Measurements from ENCODE around the gene NELFB.

The NELFB gene

GRCh38 chr9:137311171-137311985 lies 56.3 kb downstream of the NELFB start:
- no peak overlapping the region for H3K4me3 ChIP-seq (ENCODE audit: low read length)
- no peak for DNase-seq (ENCODE audit: low read depth)
- TF ChIP-seq, protein P1, sequence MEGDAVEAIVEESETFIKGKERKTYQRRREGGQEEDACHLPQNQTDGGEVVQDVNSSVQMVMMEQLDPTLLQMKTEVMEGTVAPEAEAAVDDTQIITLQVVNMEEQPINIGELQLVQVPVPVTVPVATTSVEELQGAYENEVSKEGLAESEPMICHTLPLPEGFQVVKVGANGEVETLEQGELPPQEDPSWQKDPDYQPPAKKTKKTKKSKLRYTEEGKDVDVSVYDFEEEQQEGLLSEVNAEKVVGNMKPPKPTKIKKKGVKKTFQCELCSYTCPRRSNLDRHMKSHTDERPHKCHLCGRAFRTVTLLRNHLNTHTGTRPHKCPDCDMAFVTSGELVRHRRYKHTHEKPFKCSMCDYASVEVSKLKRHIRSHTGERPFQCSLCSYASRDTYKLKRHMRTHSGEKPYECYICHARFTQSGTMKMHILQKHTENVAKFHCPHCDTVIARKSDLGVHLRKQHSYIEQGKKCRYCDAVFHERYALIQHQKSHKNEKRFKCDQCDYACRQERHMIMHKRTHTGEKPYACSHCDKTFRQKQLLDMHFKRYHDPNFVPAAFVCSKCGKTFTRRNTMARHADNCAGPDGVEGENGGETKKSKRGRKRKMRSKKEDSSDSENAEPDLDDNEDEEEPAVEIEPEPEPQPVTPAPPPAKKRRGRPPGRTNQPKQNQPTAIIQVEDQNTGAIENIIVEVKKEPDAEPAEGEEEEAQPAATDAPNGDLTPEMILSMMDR (conservative IDR thresholded peaks at IDR 0.05; ENCODE audit: low read length): no peak

GRCh38 chr9:137311986-137312851 lies 57.1 kb downstream of the NELFB start:
- DNase-seq (ENCODE audit: low read depth): no peak
- TF ChIP-seq, protein P1 (conservative IDR thresholded peaks at IDR 0.05; ENCODE audit: low read length): no peak
- H3K4me3 ChIP-seq (ENCODE audit: low read length): no peak overlapping the region

DNA sequence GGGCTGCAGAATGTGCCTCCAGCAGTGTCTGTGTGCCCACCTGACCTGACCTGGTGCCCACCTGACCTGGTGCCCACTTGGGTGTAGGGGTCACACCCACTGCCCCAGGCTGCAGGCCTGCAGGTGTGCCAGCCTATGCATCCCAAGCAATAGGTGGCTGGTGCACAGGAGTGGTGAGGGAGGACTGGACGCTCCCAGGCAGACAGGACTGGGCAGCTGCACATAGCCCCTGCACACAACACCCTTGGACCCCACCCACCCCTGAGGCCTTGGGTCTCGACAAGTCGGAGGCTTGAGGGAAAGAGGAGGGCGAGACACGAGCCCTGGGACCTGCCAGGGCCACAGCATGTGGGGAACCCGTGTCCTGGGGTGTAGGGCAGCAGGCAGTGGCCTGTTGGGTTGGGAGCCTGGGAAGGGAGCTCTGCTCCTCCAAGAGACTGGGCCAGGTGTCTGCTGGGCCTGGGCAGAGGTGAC lies 57.8 kb downstream of the NELFB start:
- no peak for DNase-seq (ENCODE audit: low read depth)

DNA sequence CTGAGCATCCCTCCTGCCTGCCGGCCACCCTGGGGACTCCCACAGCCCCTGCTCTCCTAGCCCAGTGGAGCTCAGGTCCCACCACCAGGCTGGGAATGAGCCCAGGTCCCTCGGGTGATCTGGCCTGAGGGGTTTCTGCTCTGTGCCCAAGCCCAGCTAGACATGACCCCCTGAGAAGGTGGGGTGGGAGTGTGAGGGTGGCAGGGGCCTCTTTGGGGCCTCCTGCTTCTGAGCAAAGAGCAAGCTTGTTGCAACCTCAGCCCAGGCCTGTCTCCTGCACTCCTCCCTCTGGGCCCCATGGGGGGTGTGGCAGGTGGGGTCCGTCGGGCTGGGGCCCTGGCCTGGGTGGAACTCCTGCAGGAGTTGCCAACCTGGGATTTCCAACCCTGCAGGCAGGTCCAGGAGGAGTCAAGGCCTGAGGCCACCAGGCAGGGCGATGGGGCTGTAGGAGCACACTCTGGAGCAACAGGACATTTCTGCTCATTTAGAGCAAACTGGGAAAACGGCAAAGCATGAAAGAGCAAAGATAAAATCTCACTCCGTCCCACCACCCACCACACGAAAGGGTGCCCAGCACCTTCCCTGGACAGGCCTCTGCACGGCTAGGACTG lies 58.3 kb downstream of the NELFB start:
- TF ChIP-seq, protein P1 (conservative IDR thresholded peaks at IDR 0.05; ENCODE audit: low read length): no peak
- H3K4me3 ChIP-seq (ENCODE audit: low read length): no peak overlapping the region
- DNase-seq (ENCODE audit: low read depth): no peak

More for the DNA sequence above, 57.8 kb downstream of the NELFB start:
- no peak overlapping the region for H3K4me3 ChIP-seq (ENCODE audit: low read length)
- TF ChIP-seq, protein P1 (conservative IDR thresholded peaks at IDR 0.05; ENCODE audit: low read length): no peak

DNA sequence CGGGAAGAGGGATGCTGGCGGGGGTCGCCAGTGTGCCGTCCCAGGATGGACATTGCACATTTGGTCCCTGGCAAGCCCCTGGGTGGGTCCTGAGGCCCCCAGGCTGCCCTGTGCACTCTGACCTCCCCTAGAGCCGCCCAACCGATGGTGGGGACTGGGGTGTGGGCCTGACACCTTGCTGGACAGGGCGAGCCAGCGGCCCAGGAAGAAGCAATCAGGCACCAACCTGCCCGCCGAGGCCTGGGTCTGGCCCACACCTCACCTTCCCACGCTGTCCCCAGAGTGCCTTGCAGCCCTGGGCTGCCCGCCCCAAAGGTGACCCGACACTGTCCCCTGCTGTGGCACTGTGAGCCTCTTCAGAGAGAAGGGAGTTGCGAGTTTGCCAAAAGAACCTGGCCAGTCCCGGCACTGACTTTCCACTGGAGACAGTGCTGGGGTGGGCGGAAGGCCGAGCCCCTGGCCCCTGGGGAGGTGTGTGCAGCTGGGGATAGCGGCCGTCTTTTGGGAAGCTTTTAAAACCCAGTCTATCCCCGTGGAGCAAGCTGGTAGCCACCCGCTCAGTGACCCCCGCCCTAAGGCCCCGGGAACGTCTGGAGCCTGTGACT lies 58.9 kb downstream of the NELFB start:
- no peak overlapping the region for H3K4me3 ChIP-seq (ENCODE audit: low read length)
- TF ChIP-seq, protein P1 (conservative IDR thresholded peaks at IDR 0.05; ENCODE audit: low read length): no peak
- no peak for DNase-seq (ENCODE audit: low read depth)

DNA sequence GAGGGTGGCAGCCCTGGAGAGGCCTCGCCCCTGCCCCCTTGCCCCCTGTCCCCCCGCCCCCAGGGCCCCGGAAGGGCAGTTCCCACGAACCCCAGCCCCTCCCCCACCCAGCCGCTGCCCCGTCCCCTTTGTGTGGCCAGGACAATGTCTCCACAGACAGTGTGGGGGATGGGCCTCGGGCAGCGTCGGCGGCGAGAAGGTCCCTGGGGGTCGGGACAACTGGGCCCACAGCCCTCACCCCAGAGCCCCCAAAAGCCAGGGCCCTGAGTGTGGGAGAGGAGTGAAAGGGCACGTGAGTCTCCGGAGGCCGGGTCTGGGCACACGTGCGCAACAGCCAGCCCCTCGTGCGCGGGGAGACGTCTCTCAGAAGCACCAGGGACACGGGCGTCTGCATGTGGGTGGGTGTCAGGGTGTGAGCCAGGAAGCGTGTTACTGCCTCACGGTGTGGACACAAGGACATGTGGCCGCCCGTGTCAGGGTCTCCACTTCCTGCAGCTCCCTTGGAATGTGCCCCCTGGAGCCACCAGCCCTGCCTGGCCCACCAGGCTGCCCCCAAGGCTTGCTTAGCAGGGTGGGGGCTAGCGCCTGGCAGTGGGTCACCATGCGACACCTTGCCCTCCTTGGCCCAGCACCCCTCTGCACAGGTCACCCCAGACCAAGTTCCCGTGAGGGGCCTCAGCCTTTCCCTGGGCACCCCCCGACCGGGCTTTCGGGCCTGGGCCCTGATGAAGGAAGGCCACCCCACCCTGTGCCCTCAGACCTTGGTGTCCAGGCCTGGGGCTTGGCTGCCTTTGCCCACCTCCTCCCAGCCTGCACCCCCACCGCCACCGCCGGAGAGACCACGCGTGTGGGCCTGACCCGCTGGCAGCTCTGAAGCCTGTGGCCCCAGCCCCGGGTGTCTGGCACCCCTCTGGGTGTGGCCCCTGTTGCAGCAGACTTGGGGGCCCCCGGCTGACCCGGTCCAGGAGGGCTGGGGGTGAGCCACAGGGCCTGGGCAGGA lies 59.7 kb downstream of the NELFB start:
- H3K4me3 ChIP-seq (ENCODE audit: low read length): no peak overlapping the region

More for the DNA sequence above, 59.7 kb downstream of the NELFB start:
- TF ChIP-seq, protein P1 (conservative IDR thresholded peaks at IDR 0.05; ENCODE audit: low read length): no peak
- DNase-seq (ENCODE audit: low read depth): no peak
